NCI-H187 treated with DMSO at 0.1 percent for 48 hours (cell line): ENCODE data around the gene GAGE12J.
"Not testable (repeated sequence)": the region's sequence is repeated elsewhere in the genome, so short reads cannot be mapped to it uniquely, and the experiment has no call there.

Experiments used
- DNase-seq: peaks from one replicate; lab custom pipeline; 2025; lab: John Stamatoyannopoulos, UW

The GAGE12J gene, protein sequence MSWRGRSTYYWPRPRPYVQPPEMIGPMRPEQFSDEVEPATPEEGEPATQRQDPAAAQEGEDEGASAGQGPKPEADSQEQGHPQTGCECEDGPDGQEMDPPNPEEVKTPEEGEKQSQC

DNA sequence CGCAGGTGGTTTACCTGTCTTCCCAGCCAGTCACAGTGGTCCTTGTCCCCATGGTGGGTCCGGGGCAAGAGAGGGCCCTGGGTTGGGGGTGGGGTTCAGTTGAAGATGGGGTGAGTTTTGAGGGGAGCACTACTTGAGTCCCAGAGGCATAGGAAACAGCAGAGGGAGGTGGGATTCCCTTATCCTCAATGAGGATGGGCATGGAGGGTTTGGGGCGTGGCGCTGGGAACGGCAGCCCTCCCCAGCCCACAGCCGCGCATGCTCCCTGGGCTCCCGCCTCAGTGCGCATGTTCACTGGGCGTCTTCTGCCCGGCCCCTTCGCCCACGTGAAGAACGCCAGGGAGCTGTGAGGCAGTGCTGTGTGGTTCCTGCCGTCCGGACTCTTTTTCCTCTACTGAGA lies at the start of gene GAGE12J:
Gene GAGE12J (plus strand): TSS at position 301 of the 400 bp plus-strand sequence. CDS start 1,157 bp downstream, outside the sequence.
- DNase-seq = not testable (repeated sequence)

DNA sequence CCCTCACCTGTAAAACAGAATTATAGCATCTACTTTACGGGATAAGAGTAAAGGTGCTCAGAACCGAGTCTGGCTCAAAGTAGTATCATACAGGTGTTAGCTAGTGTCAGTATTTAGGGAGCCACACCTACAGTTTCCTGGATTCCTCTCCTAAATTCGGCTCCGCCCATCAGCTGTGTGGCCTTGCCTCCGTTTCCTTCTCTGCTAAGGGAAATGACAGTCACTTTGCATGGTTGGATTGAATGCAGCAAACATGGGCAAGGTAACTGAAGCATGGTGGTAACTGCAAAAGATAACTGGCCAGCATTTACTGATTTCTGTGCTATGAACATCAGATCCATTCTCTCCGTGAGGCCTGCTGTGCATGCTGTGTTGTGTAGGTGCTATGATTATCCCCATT lies 49.4 kb upstream of the GAGE12J start:
- DNase-seq = no peak

DNA sequence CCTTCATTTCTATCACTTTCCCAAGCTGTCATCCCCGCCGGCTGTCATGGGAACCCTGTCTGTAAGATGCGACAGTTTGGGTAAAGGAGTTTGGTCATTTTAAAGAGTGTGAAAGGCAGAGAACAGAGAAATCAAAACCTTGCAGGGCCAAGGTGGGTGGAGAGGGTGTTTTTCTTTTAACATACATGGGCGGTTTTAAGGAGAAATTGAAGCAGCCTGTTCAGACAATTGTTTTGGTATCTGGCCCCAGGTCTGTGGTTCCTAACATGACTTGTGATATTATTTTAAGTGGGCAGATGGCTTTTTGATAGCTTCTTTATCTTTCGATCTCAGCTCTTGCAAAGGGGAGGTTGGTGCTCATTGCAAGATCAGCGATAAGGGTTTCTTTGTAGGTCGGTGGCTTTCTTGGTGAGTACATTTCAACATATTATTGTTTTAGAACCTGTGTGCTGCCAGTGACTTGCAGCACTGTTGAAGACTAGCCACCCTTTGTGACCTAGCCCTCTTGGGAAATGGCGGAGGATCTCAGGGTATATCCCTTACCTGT lies 48.6 kb upstream of the GAGE12J start:
- no peak for DNase-seq

DNA sequence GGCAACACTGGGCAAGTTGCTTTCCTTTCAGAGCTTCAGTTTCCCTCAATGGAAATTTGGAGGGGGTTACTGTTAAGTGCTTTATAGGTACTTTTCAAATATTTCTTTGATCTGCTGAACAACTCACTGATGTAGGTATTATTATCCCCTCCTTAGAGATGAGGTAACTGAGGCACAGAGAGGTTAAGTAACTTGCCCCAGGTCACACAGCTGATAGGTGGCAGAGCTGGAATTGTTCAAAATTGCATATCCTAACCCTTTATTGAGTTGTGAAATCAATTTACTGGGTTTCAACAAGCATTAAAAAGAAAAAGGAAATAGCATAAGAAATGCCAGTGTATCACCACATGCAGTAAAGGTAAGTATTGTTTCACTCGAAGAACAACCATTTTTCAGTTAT lies 45.6 kb upstream of the GAGE12J start:
- DNase-seq = no peak

DNA sequence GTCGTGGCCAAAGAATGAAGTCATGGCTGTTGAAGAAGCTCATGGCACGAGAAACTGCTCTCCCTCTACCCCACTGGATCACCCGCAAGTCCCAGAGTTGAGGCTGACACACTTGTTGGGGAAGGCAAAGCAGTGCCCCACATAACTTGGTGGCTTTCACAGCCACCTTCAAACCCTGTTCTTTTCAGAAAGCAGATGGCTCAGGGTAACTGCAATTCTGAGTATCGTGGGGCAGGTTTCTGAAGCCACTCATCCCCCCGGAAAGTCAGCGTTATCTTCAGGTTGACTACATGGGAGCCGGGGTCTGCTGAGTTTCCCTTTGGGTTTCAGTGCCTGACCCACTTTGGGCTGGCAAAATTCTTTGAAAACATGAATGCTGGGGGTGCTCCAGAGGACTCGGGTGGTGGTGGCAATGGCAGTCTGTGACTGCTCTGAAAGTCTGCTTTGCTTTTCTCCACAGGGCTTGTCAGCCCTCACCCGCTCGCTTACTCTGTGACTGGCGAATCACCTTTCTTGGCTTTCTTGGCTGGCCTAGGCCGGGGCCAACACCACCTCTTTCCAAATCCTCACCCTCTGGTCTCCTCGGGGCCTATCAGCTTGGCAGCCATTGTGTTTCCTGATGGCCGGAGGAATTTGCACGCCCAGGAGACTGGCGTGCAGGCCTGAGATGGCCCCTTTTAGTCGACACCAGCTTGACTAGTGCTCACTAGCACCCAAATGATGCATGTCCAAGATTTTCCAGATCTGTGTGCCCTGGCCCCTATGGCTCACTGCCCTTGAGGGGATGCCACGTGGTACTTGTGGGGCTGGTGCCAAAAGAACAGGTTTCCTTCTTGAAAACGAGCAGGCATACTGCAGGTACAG lies 44.9 kb upstream of the GAGE12J start:
- DNase-seq = no peak

DNA sequence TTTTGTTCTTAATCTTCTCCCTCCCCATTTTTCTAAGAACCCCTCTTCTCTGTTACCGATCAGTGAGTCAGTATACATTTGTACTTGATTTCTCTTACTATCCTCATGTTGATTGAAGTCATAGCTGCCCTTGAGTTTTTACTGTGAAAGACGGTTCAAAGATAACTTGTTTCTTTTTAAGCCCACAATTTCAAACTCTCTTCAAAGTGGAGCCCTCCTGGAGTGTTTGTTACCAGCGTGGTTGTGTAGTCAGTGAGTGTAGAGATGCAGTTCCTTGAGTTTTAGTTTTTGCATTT lies 44.4 kb upstream of the GAGE12J start:
- no peak for DNase-seq

DNA sequence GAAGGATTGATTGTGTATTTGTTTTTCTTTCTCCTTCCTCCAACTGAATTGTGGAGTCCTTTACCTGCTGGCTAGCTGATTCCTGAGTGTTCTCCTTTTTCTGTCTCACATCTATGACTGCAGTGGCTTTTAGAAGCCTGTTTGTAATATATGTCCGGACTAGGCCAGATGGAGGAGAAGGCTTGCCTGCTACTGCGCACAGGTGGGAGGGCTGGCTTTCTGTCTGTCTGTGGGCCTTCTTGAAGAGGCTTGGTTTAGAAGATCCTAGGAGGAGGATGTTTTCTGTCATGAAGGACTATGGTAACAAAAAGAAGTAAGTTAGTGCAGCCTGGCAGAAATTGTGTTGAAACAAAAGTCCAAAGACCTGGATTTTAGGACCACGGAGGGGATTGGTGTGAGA lies 43.8 kb upstream of the GAGE12J start:
- no peak for DNase-seq

DNA sequence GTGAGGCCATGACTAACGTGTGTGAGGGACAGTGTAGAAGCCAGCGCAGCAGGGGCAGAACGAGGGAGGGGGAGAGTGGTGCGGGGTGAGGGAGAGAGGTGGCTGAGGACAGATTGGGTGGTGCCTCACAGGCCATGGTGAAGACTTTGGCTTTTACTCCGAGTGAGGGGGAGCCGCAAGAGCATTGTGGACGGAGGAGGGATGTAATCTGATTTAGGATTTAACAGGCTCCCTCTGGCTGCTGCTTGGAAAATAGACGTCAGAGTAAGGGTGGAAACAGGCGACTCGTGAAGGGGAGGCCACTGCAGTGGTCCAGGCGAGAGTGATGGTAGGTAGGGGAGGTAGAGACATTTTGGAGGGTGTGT lies 39.2 kb upstream of the GAGE12J start:
- DNase-seq = no peak

DNA sequence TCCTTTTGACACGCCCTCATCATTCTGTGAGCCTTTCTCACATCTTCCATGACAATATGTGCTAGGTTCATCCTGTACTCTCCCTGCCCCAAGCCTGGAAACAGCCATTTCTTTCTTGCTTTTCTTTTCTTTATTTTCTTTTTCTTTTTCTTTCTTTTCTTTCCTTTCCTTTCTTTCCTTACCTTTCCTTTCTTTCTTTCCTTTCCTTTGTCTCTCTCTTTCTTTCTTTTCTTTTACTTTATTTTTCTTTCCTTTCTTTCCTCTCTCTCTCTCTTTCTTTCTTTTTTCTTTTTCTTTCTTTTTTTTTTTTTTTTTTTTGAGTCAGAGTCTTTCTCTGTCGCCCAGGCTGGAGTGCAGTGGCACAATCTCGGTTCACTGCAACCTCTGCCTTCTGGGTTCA lies 37.6 kb upstream of the GAGE12J start:
- DNase-seq = no peak

DNA sequence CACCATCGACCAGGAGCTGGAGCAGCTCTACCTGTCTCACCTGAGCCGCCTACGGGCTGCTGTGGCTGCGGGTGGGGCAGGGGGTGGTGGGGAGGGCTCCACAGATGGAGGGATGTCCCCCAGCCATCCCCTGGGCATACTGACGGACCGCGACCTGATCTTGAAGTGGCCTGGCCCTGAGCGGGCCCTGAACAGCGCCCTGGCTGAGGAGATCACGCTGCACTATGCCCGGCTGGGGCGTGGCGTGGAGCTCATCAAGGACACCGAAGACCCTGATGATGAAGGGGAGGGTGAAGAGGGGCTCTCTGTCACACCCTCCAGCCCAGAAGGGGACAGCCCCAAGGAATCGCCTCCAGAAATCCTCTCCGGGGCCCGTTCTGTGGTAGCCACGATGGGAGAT lies 35.7 kb upstream of the GAGE12J start:
- DNase-seq = no peak

DNA sequence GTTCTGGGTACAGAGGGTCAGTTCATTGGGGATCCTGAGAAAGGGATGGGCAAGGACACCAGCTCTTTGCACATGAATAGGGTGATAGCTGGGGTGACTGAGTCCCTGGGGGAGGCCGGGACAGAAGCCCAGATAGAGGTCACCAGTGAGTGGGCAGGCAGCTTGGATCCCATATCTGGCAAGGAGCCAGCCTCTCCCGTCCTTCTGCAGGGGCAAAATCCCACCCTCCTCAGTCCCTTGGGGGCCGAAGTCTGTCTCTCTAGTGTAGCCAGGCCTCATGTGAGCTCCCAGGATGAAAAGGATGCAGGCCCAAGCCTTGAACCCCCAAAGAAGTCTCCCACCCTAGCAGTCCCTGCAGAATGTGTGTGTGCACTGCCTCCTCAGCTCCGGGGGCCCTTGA lies 35.3 kb upstream of the GAGE12J start:
- no peak for DNase-seq

DNA sequence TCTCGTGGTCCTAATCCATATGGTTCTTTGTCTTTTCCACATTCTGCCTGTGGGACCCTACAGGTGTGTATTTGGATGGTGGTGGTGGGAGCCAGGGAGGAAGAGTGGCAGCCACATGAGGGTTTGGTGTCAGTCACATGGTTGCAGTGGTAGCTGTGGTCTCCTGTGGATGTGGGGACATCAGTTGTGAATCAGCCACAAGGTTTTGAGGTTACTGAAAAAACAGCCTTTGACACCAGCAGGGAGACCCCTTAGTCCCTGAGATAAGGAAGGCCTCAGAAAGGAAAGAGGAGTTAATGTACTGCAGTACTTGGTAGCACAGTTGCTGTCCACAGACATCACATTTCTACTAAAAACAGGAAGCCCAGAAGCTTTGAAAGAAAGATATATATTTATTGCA lies 34.2 kb upstream of the GAGE12J start:
- no peak for DNase-seq

DNA sequence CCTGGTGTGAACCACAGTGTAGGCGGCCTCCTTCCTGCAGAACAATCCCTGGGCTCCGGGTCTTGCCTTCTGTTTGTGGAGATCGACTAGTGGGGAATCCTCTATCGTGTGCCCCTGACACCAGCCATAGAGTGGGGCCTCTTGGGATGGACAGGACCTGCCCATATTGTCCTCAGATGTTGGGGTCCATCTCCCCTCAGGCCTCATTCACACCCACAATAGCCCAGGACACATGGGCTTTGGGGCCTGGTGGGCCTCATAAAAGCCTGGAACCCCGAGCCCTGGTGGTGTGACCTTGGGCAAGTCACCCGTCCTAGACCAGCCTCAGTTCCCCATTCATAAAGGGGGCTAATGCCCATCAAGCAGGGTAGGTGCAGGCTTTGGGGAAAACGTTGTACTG lies 31.6 kb upstream of the GAGE12J start:
- DNase-seq = no peak

DNA sequence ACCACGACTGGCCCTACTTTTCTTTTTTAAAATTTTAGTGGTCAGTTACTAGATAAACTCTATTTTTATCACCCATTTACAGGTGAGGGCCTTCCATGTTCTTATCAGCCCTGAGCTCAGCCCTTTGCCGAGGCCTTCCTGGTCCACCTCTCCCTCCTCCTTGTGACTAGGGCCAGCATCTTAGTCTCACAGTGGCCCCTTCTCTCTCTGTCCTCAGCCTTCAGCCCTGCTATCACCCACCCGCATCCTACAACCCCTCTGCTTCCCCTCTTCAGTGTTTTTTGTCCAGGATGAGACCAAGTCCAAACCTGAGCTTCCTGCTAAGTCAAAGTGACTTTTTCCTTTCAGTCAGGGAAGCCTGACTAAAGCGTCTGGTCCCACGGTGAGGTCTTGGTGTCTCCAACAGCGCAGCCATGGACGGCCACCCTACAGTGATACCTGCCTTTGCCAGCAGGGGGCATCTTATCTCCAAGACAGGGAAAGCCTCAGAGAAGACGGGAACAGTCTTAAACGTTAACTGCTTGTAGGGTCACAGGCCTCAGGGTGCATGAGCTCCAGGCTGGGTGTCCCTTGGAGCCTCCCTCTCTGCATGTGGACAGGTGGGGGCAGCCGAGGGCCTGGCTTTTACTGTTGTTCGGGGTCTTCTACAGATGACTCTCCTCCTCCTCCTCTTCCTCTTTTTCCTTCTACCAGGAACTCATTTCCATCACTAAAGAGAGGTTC lies 30.1 kb upstream of the GAGE12J start:
- no peak for DNase-seq

DNA sequence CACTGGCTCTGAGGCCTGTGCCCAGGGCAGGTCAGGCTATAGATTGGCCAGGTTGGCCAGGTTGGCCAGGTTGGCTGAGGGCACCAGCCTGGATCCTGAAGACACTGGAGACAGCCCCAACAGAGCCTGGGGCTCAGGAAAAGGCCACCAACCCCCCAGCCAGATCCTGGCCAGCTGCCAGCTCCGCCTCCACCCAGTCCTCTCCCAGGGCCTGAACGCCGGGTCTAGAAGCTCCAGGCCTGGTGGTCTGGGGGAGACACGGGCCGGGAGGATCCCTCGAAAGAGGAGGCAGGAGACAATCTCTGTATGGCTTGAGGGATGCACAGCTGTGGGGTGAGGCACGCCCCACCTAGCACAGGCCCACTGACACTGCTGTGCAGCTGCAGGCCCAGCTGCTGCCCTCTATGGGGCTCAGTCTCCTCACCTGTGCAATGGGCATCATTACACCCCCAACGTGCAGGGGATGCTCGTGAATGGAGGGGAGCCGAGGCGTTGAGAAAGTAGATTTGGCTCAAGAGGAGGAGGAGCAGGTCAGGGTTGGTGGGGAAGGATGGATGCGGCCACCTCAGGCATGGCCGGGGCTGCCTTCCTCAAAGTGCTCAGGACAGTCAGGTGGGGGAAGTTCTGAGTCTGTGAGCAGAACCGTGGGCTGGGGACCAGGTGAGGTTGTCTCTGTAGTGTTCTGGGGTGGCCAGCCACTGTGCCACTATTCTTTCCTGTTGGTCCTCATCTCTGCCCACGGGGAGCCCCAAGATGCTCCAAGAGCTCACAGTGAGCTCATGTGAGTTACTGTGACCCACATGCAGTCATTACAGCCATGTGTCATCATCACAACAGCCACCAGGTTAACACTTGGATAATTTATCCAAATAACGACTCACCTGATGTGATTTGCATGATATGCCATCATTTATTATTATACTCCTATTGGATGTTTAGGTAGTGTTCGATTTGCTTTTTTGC lies 29.2 kb upstream of the GAGE12J start:
- DNase-seq = no peak

DNA sequence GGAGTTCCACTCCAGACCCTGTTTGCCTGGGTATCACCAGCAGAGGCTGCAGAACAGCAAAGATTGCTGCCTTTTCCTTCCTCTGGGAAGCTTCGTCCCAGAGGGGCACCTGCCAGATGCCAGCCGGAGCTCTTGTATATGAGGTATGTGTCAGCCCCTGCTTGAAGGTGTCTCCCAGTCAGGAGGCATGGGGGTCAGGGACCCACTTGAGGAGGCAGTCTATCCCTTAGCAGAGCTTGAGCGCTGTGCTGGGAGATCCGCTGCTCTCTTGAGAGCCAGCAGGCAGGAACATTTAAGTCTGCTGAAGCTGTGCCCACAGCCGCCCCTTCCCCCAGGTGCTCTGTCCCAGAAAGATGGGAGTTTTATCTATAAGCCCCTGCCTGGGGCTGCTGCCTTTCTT lies 22.5 kb upstream of the GAGE12J start:
- DNase-seq = not testable (repeated sequence)

DNA sequence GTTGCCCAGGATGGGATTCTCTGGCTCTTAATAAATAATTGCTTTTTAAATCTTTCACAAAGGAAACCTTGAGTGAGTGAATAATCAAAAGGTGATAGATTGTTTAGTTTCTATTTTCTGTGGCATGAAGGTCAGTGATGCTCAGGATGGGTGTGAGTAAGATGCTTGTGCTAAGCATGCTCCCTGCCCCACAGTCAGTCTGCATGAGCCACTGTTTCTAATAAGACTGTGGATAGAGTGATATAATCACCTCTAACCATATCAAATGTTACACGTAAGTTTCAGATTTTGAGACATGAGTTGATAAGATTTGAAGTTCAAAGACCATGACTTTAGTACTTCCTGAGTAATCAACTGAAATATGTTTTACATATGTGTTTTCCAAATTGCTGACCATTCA lies 21.1 kb upstream of the GAGE12J start:
- DNase-seq = no peak

DNA sequence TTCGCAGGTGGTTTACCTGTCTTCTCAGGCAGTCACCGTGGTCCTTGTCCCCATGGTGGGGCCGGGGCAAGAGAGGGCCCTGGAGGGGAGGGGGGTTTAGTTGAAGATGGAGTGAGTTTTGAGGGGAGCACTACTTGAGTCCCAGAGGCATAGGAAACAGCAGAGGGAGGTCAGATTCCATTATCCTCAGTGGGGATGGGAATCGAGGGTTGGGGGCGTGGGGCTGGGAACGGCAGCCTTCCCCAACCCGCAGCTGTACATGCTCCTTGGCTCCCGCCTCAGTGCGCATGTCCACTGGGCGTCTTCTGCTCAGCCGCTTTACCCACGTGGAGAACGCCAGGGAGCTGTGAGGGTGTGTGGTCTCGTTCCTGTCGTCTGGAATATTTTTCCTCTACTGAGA lies 18.5 kb upstream of the GAGE12J start, which contains the start of gene GAGE10:
Gene GAGE10 (plus strand): TSS at position 301 of the 400 bp plus-strand sequence. CDS start 1,214 bp downstream, outside the sequence.
- no peak for DNase-seq

DNA sequence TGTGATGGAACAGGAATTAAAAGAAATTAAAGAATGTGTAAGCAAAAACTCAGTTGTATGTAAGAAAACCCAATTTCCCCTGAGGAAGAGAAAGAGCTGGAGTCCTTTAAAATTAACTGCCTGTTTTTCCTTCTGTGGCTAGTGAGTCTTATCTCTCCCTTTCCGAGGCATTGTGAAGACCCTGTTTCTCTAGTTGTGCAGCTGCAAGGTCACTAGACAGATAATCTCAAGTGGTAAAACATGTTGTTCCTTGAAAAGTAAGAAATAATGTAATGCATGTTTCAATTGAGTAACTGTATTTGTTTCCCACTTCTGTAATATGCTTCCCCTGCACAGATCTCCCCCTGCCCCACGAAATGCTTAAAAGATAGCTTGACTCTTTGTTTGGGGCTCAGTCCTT lies 14.1 kb upstream of the GAGE12J start:
- DNase-seq = not testable (repeated sequence)

DNA sequence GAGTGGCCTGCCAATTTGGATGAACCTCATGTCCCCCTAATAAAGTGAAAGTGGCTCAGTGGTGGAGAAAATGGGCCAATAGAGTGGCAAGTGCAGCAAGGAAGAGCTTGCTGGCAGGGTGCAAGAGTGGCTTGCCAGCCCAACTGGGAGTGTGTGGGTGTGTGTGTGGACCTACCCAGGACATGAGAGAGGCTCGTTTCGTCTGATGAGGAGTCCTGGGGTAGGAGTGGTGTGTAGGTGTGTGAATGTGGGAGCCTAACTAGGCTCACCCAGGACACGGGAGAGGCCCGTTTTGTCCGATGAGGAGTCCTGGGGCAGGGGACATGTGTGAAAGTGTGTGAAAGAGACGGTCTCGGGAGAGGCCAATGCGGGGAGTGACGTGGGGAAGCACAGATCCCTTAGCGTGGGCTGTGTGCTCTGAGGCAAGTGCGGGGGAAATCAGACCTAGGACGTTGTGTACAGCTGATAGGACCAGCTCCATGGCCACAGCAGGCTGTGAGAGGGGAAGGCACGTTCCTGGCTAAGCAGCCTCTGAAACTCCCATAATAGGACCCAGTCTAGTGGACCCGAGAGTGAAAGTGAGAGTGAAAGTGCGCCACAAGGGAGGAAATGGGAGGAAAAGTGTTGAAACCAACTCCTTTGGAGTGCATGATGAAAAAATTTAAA lies 13.1 kb upstream of the GAGE12J start:
- DNase-seq = no peak

DNA sequence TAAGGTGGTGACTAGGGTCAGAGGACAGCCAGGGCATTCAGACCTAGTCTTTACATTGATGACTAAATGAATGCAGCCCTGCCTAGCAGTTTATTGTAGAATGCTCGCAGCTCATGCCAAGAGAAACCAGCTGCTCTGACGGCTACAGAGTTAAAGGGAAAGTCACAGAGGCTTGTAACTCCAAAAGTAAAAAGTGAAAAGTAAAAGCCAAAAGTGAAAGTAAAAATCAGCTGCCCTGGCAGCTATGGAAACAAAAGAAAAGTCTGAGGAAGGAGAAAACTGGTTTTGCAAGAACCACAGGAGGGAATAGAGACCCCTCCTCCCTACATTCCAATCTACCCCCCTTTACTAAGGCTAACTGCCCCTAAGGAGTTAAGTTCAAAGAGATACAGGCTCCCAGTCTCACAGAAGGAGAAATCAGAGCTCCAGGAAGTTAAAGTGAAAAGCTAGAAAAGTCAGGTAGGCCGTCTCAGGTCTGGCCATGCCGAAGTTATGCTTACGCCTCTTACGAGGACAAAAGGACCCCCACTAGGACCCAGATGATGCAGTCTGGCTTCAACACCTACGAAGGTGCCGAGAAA lies 12.3 kb upstream of the GAGE12J start:
- no peak for DNase-seq
